ENCODE measurements around the gene ATXN2. TPM values are rescaled to one million over a fixed set of nuclear protein-coding genes. Genes with fewer than 3 reads are reported as not detected.

ATXN2 gene
- total RNA-seq, 1 experiment from 2014 or later = 78.5 TPM

DNA sequence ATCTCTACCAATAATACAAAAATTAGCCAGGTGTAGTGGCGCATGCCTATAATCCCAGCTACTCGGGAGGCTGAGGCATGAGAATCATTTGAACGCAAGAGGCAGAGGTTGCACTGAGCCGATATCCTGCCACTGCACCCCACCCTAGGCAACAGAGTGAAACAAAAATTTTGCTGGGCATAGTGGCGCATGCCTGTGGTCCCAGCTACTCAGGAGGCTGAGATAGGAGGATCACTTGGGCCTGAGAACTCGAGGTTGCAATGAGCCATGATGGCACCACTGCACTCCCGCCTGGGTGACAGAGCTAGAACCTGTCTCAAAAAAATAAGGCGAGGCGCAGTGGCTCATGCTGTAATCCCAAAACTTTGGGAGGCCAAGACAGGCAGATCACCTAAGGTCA lies 9.5 kb downstream of the ATXN2 start:
- CTCF ChIA-PET = no interaction called here
- Mint-ChIP-seq H3K36me3 (ENCODE audit: insufficient read depth, unreplicated experiment) (peaks cover 23% of the 10 kb centered on the region), H3K27ac (ENCODE audit: unreplicated experiment) (no peak overlapping the region), H3K9me3 (ENCODE audit: unreplicated experiment) (no peaks in the 10 kb centered on the region), H3K4me1 (ENCODE audit: low read depth, unreplicated experiment) (peaks cover 7% of the 10 kb centered on the region), H3K27me3 (ENCODE audit: insufficient read depth, unreplicated experiment) (no peaks in the 10 kb centered on the region), H3K4me3 (ENCODE audit: unreplicated experiment) (no peak overlapping the region)
- TF ChIP-seq, protein P1, sequence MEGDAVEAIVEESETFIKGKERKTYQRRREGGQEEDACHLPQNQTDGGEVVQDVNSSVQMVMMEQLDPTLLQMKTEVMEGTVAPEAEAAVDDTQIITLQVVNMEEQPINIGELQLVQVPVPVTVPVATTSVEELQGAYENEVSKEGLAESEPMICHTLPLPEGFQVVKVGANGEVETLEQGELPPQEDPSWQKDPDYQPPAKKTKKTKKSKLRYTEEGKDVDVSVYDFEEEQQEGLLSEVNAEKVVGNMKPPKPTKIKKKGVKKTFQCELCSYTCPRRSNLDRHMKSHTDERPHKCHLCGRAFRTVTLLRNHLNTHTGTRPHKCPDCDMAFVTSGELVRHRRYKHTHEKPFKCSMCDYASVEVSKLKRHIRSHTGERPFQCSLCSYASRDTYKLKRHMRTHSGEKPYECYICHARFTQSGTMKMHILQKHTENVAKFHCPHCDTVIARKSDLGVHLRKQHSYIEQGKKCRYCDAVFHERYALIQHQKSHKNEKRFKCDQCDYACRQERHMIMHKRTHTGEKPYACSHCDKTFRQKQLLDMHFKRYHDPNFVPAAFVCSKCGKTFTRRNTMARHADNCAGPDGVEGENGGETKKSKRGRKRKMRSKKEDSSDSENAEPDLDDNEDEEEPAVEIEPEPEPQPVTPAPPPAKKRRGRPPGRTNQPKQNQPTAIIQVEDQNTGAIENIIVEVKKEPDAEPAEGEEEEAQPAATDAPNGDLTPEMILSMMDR (IDR thresholded peaks at IDR 0.05; ENCODE audit: insufficient read depth in 1 of 2, low read depth in 1 of 2, low read length in 1 of 2, severe bottlenecking in 1 of 2, unreplicated experiment in 1 of 2) = no peak
- intact Hi-C loops (cut with micrococcal nuclease; ENCODE audit: unreplicated experiment) = no loop called here
- Histone ChIP-seq H3K36me3 (ENCODE audit: control insufficient read depth, insufficient read depth, low read length) (no peaks in the 10 kb centered on the region), H3K27me3 (replicated peaks; ENCODE audit: control insufficient read depth, insufficient read depth, low read length) (no peaks in the 10 kb centered on the region), H3K9me3 (no peaks in the 10 kb centered on the region), H3K4me3 (ENCODE audit: low read depth, low read length) (no peak overlapping the region), H3K4me1 (peaks cover 2% of the 10 kb centered on the region; the same call in 1 of the 2 replicates)
- POLR2A ChIA-PET = no interaction called here
- DNase-seq = no peak
- BruUV-seq (replicated peaks) = no TSS peak

DNA sequence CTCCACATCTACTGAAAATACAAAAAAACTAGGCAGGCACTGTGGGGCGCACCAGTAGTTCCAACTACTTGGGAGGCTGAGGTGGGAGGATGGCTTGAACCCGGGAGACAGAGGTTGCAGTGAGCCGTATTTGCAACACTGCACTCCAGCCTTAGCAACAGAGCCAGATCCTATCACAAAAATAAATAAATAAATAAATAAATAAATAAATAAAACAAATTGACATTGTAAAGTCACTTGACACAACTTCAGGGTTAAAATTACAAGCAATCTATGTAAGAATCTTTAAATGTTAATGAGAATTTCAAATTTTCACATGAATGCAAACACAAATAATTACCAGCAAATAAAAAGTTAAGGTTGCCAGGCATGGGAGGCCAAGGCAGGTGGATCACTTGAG lies 11.1 kb downstream of the ATXN2 start:
- Histone ChIP-seq H3K27me3 (replicated peaks; ENCODE audit: control insufficient read depth, insufficient read depth, low read length) (no peaks in the 10 kb centered on the region), H3K4me3 (ENCODE audit: low read depth, low read length) (no peak overlapping the region), H3K9me3 (no peaks in the 10 kb centered on the region), H3K36me3 (ENCODE audit: control insufficient read depth, insufficient read depth, low read length) (no peaks in the 10 kb centered on the region), H3K4me1 (no peaks in the 10 kb centered on the region; the same call in 1 of the 2 replicates)
- ChIA-PET POLR2A (no interaction called here), CTCF (no interaction called here)
- no peak overlapping the region for H3K27ac Mint-ChIP-seq (ENCODE audit: unreplicated experiment)
- DNase-seq = no peak
- H3K36me3 Mint-ChIP-seq (ENCODE audit: insufficient read depth, unreplicated experiment) = peaks cover 23% of the 10 kb centered on the region
- H3K27me3 Mint-ChIP-seq (ENCODE audit: insufficient read depth, unreplicated experiment) = no peaks in the 10 kb centered on the region
- TF ChIP-seq, protein P1 (IDR thresholded peaks at IDR 0.05; ENCODE audit: insufficient read depth in 1 of 2, low read depth in 1 of 2, low read length in 1 of 2, severe bottlenecking in 1 of 2, unreplicated experiment in 1 of 2) = no peak
- H3K9me3 Mint-ChIP-seq (ENCODE audit: unreplicated experiment) = no peaks in the 10 kb centered on the region
- no peak overlapping the region for H3K4me3 Mint-ChIP-seq (ENCODE audit: unreplicated experiment)
- BruUV-seq (replicated peaks) = no TSS peak
- H3K4me1 Mint-ChIP-seq (ENCODE audit: low read depth, unreplicated experiment) = no peaks in the 10 kb centered on the region
- intact Hi-C loops (cut with micrococcal nuclease; ENCODE audit: unreplicated experiment) = no loop called here

DNA sequence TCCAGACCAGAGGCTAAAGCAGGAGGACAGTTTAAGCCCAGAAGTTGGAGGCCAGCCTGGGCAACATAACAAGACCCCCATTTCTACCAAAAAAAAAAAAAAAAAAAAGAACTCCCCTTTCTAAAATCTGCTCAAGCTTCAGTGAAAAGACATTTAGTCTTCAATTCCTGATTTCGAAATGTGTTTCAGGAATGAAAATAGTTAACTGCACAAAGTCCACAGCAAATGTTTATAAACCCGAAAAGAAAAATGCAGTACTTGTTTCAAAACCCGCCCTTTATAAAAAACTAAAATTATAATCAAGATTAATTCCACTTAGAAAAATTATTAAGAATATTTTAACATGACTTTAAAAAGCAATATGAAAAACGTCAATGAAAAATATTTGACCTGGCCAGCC lies 12.1 kb downstream of the ATXN2 start:
- no peak for DNase-seq
- H3K36me3 Mint-ChIP-seq (ENCODE audit: insufficient read depth, unreplicated experiment) = peaks cover 25% of the 10 kb centered on the region
- POLR2A ChIA-PET = no interaction called here
- TF ChIP-seq, protein P1 (IDR thresholded peaks at IDR 0.05; ENCODE audit: insufficient read depth in 1 of 2, low read depth in 1 of 2, low read length in 1 of 2, severe bottlenecking in 1 of 2, unreplicated experiment in 1 of 2) = no peak
- BruUV-seq (replicated peaks) = no TSS peak
- intact Hi-C loops (cut with micrococcal nuclease; ENCODE audit: unreplicated experiment) = no loop called here
- Histone ChIP-seq H3K9me3 (no peaks in the 10 kb centered on the region), H3K4me3 (ENCODE audit: low read depth, low read length) (no peak overlapping the region), H3K36me3 (ENCODE audit: control insufficient read depth, insufficient read depth, low read length) (no peaks in the 10 kb centered on the region), H3K27me3 (replicated peaks; ENCODE audit: control insufficient read depth, insufficient read depth, low read length) (no peaks in the 10 kb centered on the region), H3K4me1 (no peaks in the 10 kb centered on the region; the same call in 1 of the 2 replicates)
- H3K4me3 Mint-ChIP-seq (ENCODE audit: unreplicated experiment) = no peak overlapping the region
- no peaks in the 10 kb centered on the region for H3K27me3 Mint-ChIP-seq (ENCODE audit: insufficient read depth, unreplicated experiment)
- H3K4me1 Mint-ChIP-seq (ENCODE audit: low read depth, unreplicated experiment) = no peaks in the 10 kb centered on the region
- CTCF ChIA-PET = no interaction called here
- no peaks in the 10 kb centered on the region for H3K9me3 Mint-ChIP-seq (ENCODE audit: unreplicated experiment)
- H3K27ac Mint-ChIP-seq (ENCODE audit: unreplicated experiment) = no peak overlapping the region
